NCI-H345 (cell line): Measurements from ENCODE around the gene CRP.
"Not testable (repeated sequence)": the region's sequence is repeated elsewhere in the genome, so short reads cannot be mapped to it uniquely, and the experiment has no call there.

ENCODE experiments used
- DNase-seq: peaks from one replicate; lab custom pipeline; 2025; lab: John Stamatoyannopoulos, UW

CRP gene

DNA sequence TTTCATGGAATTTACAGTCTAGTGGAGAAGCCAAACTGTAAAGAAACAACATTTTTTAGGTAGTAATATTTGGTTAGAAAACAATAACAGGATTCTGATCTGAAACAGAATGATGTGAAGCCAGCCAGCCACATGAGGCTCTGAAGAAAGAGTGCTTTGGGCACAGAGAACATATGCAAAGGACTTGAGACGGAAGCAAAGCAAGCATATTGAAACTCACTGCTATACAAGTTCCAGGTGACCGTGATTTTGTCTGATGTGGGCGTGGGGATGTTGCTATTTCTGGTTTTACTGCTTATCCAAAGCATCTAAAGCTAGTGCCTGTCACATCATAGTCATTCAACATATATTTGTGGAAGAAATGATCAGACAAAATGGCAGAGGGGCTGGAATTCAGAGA, 14.7 kb downstream of the CRP start:
- no peak for DNase-seq

DNA sequence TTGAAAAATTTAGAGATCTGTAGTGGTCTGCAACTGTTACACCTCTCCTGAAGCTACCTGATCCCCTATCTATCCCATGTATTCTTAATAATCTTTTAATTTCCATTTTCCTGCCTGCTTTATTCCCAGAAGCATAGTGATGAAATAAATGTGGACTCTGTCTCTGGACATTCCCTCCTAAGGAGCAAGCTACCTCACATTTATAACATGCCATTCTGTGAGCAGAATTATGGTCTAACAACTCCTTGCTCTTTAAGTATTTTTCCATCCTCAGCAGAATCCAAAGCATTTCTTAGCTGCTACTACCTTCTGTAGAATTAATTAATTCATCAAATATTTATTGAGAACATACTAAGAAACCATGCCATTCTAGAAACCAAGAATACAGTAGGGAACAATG, 15.1 kb downstream of the CRP start:
- DNase-seq = no peak

DNA sequence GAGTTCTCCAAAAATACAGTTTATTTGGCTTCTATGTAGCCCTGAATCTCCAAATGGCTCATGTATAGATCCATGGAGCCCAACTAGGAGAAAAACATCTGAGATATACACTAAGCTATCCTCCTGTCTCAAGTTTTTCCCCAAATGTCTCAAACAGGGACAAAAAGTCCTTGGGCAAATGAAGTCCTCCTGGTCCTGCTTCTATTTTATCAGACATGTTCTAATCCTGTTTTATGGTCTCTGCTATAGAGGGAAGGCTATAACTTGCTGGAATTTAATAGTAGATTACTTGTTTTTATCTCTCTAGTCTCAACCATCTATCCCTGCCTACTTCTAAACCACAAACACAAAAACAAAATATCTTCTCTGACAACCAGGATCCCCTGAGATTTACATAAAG, 26.9 kb downstream of the CRP start:
- no peak for DNase-seq

DNA sequence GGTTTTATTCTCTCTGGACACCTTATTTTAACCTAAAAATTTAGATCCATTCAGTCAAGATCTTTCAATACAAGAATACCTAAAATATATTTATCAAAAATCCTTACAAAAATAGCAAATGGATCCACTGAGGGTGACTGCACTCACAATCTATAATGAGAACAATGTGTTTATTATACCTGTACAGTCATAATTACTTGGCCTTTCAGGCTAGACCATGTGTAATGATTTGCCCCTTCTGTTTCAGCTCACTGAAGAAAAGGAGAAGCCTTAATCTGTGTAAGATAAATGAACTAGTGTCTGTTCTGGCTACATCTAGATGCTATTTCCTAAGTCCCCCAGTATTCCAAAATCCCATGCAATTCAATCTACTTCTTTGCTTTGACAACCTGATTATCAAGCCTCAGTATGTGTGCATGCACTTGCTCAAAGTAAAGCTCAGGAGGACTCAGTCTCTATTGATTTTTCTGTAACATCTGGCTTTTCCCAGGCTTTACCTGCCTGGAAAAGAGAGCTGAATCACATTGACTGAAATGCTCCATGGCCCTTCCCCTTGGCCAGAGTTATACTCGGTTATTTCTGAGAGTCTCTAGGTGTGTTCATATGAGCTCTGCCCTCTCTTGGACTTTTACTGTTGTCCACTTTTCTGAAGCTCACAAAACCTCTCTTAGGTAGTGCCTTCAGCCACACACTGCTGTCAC, 27.6 kb downstream of the CRP start:
- no peak for DNase-seq

DNA sequence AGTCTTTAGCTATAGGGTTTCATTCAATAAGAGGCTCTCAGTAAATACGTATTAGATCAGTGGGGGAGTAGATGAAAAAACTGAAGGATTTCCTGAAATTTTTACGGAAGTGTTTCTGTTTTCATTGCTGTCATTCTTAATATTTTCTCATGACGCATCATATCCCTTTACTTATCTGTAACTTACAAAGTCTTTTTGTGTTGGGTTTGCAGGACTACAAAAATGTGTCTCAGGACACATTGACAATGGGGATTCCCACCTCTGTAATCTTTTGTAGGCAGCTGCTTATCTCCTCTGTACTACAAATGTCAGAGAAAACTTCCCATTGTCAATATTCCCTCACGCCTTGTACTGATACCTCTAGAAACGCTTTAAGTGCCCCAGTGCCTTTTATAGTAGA, 35.5 kb downstream of the CRP start:
- no peak for DNase-seq

DNA sequence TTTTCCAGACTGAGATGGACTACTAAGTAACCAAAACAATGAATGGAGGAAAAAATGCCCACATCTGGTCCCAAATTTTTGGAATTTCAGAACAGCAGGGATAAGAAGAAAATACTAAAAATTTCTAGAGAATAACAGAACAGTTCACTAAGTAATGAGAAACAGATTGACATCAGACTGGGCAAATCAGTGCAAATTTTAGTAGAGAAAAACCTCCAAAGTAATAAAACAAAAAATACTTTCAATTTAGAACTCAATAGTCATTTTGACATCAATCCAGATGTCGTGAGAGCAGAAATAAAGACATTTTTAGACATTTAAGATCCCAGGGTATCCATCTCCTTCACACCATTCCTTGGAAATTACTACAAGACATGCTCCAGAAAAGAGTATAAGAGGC, 39.3 kb downstream of the CRP start:
- no peak for DNase-seq

DNA sequence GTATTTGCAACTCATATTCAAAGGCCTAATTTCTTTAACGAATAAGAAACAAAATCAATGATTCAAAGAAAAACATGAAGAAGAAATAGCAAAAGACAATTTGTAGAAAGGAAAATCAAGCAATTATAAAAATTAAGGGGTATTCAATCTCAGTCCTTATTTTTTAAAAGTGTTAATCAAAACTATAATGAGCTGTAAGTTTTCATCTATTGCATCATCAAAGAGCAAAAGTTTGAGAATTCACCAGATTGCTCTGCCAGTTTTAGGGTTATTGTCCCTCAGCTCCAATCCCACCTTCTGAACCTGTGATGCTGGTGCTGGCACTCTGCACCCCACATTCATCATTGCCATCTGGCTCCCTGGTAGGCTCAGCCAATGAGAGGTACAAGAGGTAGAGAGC, 42.0 kb downstream of the CRP start:
- DNase-seq = not testable (repeated sequence)

DNA sequence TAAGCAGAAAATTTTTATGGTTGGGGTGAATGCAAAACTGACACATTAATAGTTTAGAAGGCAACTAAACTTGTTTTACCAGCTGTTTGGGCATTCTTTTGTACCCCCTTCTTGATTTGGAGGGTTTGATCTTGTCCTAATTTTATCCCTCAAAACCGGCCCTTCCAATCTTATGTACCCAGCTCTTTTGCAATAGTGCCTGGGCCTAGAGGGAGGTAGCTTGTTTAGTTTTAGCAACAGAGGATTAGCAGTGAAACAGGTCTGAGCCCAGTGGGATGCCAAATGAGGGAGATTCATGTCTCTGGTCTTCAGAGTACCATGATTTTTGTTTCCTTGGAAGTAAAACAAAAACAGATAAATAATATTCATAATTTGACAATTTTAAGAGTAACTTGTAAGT, 45.1 kb downstream of the CRP start:
- DNase-seq = no peak

DNA sequence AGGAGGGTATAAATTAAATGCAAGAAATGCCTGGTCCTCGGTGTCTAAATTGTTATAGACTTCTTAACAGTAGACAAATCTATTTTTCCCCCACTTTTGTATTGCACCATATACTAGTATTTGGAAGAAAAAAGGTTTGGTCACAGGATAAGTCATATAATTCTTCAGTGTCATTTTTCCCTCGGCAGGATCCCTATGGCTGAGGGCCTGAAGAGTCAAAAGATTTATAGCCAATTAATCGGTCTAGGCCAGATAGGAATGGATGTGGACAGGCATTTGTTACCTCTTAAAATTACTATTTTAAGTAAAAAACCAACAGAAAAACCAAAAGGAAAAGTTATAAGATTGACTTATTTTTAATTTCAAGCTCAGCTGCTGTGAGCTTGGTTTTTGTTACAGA, 45.6 kb downstream of the CRP start:
- no peak for DNase-seq

DNA sequence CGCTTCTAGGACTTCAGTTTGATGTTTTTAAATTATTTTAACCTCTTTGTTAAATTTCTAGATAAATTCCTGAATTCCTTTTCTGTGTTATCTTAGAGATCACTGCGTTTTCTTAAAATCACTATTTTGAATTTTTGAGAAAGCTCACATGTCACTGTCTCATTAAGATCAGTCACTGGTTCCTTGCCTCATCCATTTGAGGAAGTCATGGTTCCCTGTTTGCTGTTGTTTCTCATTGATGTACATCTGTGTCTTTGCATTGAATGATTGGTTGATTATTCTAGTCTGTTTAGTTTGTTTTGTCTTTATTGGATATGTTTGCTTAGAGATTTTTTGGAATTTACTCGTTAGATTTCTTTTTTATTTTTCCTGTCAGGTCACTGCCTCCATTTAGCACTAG, 50.1 kb downstream of the CRP start:
- DNase-seq = no peak

DNA sequence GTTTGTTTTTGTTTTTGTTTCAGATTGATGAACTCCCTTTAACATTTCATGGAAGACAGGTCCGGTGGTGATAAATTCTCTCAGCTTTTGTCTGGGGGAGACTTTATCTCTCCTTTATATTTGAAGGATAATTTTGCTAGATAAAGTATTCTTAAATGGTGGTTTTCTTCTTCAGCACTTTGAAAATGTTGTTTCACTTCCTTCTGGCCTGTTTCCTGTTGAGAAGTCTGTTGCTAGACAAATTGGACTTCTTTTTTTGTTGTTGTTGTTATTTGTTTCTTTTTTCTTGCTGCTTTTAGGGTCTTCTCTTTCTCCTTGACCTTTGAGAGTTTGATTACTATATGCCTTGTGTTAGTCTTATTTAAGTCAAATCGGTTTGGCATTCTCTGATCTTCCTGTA, 50.8 kb downstream of the CRP start:
- no peak for DNase-seq
